Spinal cord (tissue), 4 donors: ENCODE measurements around the gene ANO1. TPM values are rescaled to one million over a fixed set of nuclear protein-coding genes. Genes with fewer than 3 reads are reported as not detected.

Source experiments
- polyA plus RNA-seq, 2 donors: library from polyadenylated mRNA; unstranded; fragments of 120-200 nt; gene quantifications; one replicate each; pipeline ENCODE4 v1.2.1, GENCODE V29; 2013; ENCODE audit not compliant: insufficient read length in 2 of 2
- small RNA-seq: library from RNA; depleted of rRNA; stranded (forward); fragments of <200 nt; gene quantifications from one replicate; pipeline ENCODE3, GENCODE V24; 2014; ENCODE audit warnings: low replicate concordance
- total RNA-seq, 2 donors: library from RNA; depleted of rRNA in 1 of 2; stranded (reverse); fragments of 120-200 nt in 1 of 2; fragments of >200 nt in 1 of 2; gene quantifications; one replicate each; pipeline versions ENCODE4 v1.2.3 to v1.2.4, GENCODE V29; 2013 to 2014

ANO1 gene
- total and polyA plus RNA-seq, 4 donors: 2.6 to 3.6 (median 2.8) TPM

Small RNAs within 50 kb of the gene (small RNA-seq; reads per million reads assigned to genes)
- not detected for gene RNU6-1175P

Other genes with a start within 250 kb of the ANO1 start
- 10 to 100 TPM; 17.2 to 18.7 TPM for gene FADD, start 125.0 kb downstream of the ANO1 start, total RNA-seq
- 10 to 100 TPM; 12.1 to 17.2 TPM for gene FADD, start 125.0 kb downstream of the ANO1 start, polyA plus RNA-seq
- gene PPFIA1, start 192.4 kb downstream of the ANO1 start, total RNA-seq: 10 to 100 TPM; 35.6 to 47.3 TPM
- 10 to 100 TPM; 47.4 to 54.9 TPM for gene PPFIA1, start 192.4 kb downstream of the ANO1 start, polyA plus RNA-seq